HG03378 (cell line): ENCODE results near the gene ATP23.

Experiments
- ATAC-seq: cut with Tn5 transposase; IDR thresholded peaks from one replicate; pipeline ENCODE4 v1.9.1; 2021; ENCODE audit warnings: mild to moderate bottlenecking, moderate library complexity; ENCODE audit not compliant: unreplicated experiment

The ATP23 gene

GRCh38 chr12:57966536-57966935 lies 25.2 kb downstream of the ATP23 start:
- no peak for ATAC-seq

GRCh38 chr12:57983146-57983857 lies 41.9 kb downstream of the ATP23 start:
- ATAC-seq = no peak

DNA sequence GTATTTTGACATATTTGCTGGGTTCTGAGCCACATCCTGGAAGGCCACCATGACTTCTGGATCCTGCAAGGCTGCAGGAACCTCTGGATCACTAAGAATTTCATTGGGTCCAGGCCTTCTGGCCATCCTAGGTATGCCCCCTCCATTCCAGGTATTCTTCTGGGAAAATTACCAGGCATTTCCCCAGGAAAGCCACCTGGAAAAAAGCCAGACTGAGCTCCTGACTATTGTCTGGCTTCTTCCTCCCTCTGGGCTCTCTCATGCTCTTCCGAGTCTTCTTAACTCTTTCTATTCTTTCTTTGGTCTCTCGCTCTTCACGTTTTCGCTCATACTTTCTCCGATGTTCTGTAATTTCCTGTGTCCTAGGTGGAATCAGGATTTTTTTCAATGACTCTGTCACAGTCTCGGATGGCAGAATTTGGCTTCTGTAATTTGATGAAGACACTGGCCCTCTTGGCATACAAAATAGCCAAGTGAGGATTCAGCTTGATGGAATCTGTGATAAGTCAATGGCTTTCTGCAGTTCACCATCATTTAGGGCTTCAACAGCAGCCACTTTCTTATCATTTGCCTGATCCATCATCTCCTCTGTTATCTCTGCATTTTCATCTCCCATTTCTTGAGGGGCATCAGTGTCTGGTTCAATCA lies 42.6 kb downstream of the ATP23 start:
- no peak for ATAC-seq

- no peak for ATAC-seq
Measured at GRCh38 chr12:57984629-57985151, 43.3 kb downstream of the ATP23 start.

GRCh38 chr12:57985685-57986084 lies 44.3 kb downstream of the ATP23 start:
- no peak for ATAC-seq

GRCh38 chr12:57989838-57990237 lies 48.5 kb downstream of the ATP23 start:
- no peak for ATAC-seq

DNA sequence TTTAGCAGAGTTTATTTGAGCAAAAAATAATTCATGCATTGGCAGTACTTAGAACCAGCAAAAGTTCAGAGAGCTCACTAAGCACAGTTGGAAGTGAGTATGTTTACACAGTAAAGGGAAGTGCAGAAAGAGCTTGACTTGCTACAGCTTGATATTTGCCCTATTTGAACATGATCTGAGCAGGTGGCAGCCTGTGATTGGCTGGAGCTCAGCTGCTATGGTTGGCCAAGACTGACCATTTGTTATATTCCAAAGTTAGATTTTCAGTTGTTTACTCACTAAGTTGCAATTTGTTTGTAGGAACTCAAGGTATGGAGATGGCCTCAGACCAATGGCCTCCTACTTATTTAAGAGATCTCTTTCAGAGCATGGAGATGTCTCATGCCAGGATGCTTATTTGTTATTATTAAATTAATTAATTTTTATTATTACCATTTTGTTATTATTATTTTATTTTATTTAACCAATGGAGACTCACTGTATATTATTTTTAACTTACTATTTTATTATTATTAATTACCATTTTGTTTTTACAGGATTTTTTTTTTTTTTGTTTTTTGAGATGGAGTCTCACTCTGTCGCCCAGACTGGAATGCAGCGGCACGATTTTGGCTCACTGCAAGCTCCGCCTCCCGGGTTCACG lies 49.0 kb downstream of the ATP23 start:
- no peak for ATAC-seq

GRCh38 chr12:57992001-57992400 lies 50.6 kb downstream of the ATP23 start:
- no peak for ATAC-seq

- no peak for ATAC-seq
Measured at GRCh38 chr12:57993030-57993429, 51.7 kb downstream of the ATP23 start.

DNA sequence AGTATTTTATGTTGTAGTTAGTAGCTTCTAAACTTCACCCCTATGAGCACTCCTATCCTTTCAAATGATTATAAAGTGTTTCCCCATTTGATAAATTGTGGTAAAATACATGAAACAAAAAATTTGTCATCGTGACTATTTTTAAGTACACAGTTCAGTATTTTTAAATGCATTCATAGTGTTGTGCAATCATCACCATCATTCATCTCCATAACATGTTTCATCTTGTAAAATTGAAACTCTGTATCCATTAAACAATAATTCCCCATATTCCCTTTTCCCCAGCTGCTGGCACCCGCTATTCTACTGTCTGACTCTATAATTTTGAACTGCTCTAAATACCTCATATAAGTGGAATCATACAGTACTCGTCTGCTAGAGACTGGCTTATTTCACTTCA lies 52.5 kb downstream of the ATP23 start:
- ATAC-seq = no peak

GRCh38 chr12:57996520-57996919 lies 55.2 kb downstream of the ATP23 start:
- ATAC-seq = no peak

DNA sequence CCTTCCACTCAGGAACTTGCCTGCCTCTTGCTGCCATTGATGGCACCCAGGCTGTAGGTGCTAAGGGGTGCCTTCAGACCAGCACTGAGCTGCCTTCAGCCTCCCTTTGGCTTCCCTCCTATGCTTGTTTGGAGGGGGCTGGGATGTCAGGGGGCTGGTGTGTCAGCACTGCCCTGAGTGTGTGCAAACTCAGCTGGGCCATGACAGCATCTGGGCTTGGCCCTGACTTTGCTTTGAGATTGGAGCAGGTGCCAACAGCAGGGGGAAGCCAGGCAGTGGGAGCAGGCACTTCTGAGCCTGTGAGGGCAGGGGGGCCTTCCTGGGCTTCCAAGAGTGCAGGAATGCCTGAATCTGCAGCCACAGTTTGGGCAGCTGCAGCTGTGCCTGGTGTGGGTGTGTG lies 56.9 kb downstream of the ATP23 start:
- no peak for ATAC-seq

DNA sequence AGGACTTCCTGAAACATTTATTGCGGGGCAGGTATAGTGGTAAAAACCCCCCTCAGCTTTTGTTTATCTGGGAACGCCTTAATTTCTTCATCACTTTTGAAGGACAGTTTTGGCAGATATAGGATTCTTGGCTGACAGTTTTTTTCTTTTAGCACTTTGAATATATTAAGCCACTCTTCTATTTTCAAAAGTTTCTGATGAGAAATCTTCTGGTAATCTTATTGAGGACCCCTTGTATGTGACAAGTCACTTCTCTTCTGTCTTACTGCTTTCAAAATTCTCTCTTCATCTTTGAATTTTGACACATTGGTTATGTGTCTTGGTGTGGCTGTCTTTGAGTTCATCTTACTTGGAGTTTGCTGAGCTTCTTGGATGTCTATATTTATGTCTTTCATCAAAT lies 59.1 kb downstream of the ATP23 start:
- ATAC-seq = no peak

- no peak for ATAC-seq
Measured at GRCh38 chr12:58007875-58008274, 66.5 kb downstream of the ATP23 start.

DNA sequence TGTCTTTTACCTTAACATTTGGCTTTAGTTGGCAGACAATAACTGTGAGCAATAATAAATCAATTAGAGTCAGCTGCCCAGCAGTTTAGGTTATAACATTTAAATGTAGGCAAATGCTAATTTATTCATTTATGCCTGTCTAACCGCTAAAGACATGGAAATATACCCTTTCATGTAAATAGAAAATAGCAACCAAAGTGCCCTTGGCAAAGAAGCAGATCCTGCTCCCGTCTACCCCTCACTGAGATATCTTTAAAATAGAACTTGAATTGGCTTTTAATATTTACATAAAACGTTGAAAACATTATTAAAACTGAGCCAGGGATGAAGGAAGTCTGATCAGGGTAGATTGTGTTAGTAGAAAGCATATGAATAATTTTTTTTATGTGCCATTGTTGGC lies 67.3 kb downstream of the ATP23 start:
- no peak for ATAC-seq
